Measurements from ENCODE around the gene ELMOD3.

The ELMOD3 gene

GRCh38 chr2:85429213-85429923 is 74.8 kb downstream of the ELMOD3 start:
- TF ChIP-seq CTCF (IDR thresholded peaks at IDR 0.05; ENCODE audit: control insufficient read depth, extremely low read depth, insufficient read depth): no peak
- DNase-seq (ENCODE audit: low read depth): no peak
- H3K4me3 ChIP-seq (ENCODE audit: low read depth, low read length): no peak overlapping the region

- no peak for TF ChIP-seq CTCF (IDR thresholded peaks at IDR 0.05; ENCODE audit: control insufficient read depth, extremely low read depth, insufficient read depth)
- DNase-seq (ENCODE audit: low read depth): no peak
- no peak overlapping the region for H3K4me3 ChIP-seq (ENCODE audit: low read depth, low read length)
These were observed 75.3 kb downstream of the ELMOD3 start for GRCh38 chr2:85429924-85430289.

GRCh38 chr2:85430752-85431569 is 76.4 kb downstream of the ELMOD3 start:
- no peak for DNase-seq (ENCODE audit: low read depth)
- H3K4me3 ChIP-seq (ENCODE audit: low read depth, low read length): no peak overlapping the region
- TF ChIP-seq CTCF (IDR thresholded peaks at IDR 0.05; ENCODE audit: control insufficient read depth, extremely low read depth, insufficient read depth): no peak

GRCh38 chr2:85431570-85432205 is 77.1 kb downstream of the ELMOD3 start:
- no peak overlapping the region for H3K4me3 ChIP-seq (ENCODE audit: low read depth, low read length)
- no peak for TF ChIP-seq CTCF (IDR thresholded peaks at IDR 0.05; ENCODE audit: control insufficient read depth, extremely low read depth, insufficient read depth)
- DNase-seq (ENCODE audit: low read depth): no peak

- H3K4me3 ChIP-seq (ENCODE audit: low read depth, low read length): no peak overlapping the region
- TF ChIP-seq CTCF (IDR thresholded peaks at IDR 0.05; ENCODE audit: control insufficient read depth, extremely low read depth, insufficient read depth): no peak
- DNase-seq (ENCODE audit: low read depth): no peak
These were observed 79.0 kb downstream of the ELMOD3 start for GRCh38 chr2:85433511-85434089.

GRCh38 chr2:85434696-85435095 is 80.1 kb downstream of the ELMOD3 start:
- no peak for TF ChIP-seq CTCF (IDR thresholded peaks at IDR 0.05; ENCODE audit: control insufficient read depth, extremely low read depth, insufficient read depth)
- DNase-seq (ENCODE audit: low read depth): no peak
- H3K4me3 ChIP-seq (ENCODE audit: low read depth, low read length): no peak overlapping the region
